Measurements from ENCODE around the gene PHAF1. TPM values are rescaled to one million over a fixed set of nuclear protein-coding genes. Genes with fewer than 3 reads are reported as not detected.
A peak's percentile ranks its signal among the peaks of the same experiment; 100 is the strongest.

PHAF1 gene
- total and polyA plus RNA-seq, 9 of the 15 experiments (the other 6 are each of a cell fraction or from before 2014, with no cell fraction given): 5.1 to 25.4 (median 13.8) TPM

GRCh38 chr16:67170168-67170948 lies 60.6 kb downstream of the PHAF1 start, which contains the start of gene NOL3:
TSS of gene NOL3 (plus strand) at chr16:67170538.
- H3K9ac ChIP-seq (ENCODE audit: insufficient read depth in 1 of 2, low read depth in 2 of 2, low read length in 2 of 2): peak within 1 kb of the TSS; percentile 69 to 85
- H3K4me2 ChIP-seq (ENCODE audit: insufficient read depth, low read length): peak within 1 kb of the TSS; percentile 92
- H3K4me1 ChIP-seq (replicated peaks in 1 of 2; ENCODE audit: control insufficient read depth in 2 of 2, insufficient read depth in 2 of 2, low read length in 2 of 2): peaks cover 20 to 62% of the 10 kb centered on the region in 2 experiments; a peak in 4 of 5 replicates
- no peaks in the 10 kb centered on the region for H3K27me3 ChIP-seq (ENCODE audit: control insufficient read depth in 2 of 2, insufficient read depth in 2 of 2, low read length in 2 of 2)
- H3K36me3 ChIP-seq (ENCODE audit: control insufficient read depth, insufficient read depth, low read length): peaks cover 8% of the 10 kb centered on the region; the same call in 2 of the 3 replicates
- POLR2A ChIA-PET: interaction anchor here (0.5 to 1.2 kb wide), 5 partner anchors 10 to 611 kb away, joined by 3 to 5 read pairs (median 4); partner anchors contain the start of gene NAE1
- H3K9me3 ChIP-seq (replicated peaks; ENCODE audit: control insufficient read depth, insufficient read depth, low read depth, low read length): no peaks in the 10 kb centered on the region
- BruUV-seq (replicated peaks): no TSS peak
- CTCF ChIA-PET (ENCODE audit: low intra/inter-chr PET ratio): no interaction called here
- WGBS (ENCODE audit: insufficient coverage, low coverage, missing lambda C conversion rate): 4% methylated on average over 4 of the region's 50 CpGs
- FAIRE-seq: peak; percentile 48
- ATAC-seq: peak; percentile 90
- in situ Hi-C loops (cut with MboI): loop anchor here (25.0 kb wide), 1 partner anchor 208 kb away; the partner anchor contains the start of gene CES3
- no peaks in the 10 kb centered on the region for H4K20me1 ChIP-seq (replicated peaks; ENCODE audit: control insufficient read depth, insufficient read depth, low read length)
- H3K4me3 ChIP-seq: peak within 1 kb of the TSS; percentile 36
- no peaks in the 10 kb centered on the region for H3K79me2 ChIP-seq (ENCODE audit: control insufficient read depth, insufficient read depth, low read length)
- peak within 1 kb of the TSS; percentile 68 for H3K27ac ChIP-seq (ENCODE audit: extremely low read depth, low read depth, low read length)
- intact Hi-C loops (cut with micrococcal nuclease): no loop called here
- H2AFZ ChIP-seq (ENCODE audit: low read depth, low read length): peak within 1 kb of the TSS; percentile 82
- no peaks in the 10 kb centered on the region for H3K9me1 ChIP-seq (ENCODE audit: control insufficient read depth, insufficient read depth, low read length)
- peak; percentile 87 to 94 (median 91) for DNase-seq (ENCODE audit: extremely low read depth in 1 of 4, low spot score in 3 of 4)
- TF ChIP-seq NFIC (IDR thresholded peaks at IDR 0.05) (0 out of 2 replicates have a peak, but pooled peaks have one; percentile 8), ERF (CRISPR knock-in tag; IDR thresholded peaks at IDR 0.05) (0 out of 2 replicates have a peak, but pooled peaks have one; percentile 59), RFX5 (IDR thresholded peaks at IDR 0.05; ENCODE audit: low read depth, low read length) (no peak), WHSC1 (IDR thresholded peaks at IDR 0.05; ENCODE audit: low read length) (no peak), NBN (IDR thresholded peaks at IDR 0.05; ENCODE audit: low read depth) (no peak), ZNF316 (IDR thresholded peaks at IDR 0.05) (peak; percentile 75)
- TF ChIP-seq, protein P1, sequence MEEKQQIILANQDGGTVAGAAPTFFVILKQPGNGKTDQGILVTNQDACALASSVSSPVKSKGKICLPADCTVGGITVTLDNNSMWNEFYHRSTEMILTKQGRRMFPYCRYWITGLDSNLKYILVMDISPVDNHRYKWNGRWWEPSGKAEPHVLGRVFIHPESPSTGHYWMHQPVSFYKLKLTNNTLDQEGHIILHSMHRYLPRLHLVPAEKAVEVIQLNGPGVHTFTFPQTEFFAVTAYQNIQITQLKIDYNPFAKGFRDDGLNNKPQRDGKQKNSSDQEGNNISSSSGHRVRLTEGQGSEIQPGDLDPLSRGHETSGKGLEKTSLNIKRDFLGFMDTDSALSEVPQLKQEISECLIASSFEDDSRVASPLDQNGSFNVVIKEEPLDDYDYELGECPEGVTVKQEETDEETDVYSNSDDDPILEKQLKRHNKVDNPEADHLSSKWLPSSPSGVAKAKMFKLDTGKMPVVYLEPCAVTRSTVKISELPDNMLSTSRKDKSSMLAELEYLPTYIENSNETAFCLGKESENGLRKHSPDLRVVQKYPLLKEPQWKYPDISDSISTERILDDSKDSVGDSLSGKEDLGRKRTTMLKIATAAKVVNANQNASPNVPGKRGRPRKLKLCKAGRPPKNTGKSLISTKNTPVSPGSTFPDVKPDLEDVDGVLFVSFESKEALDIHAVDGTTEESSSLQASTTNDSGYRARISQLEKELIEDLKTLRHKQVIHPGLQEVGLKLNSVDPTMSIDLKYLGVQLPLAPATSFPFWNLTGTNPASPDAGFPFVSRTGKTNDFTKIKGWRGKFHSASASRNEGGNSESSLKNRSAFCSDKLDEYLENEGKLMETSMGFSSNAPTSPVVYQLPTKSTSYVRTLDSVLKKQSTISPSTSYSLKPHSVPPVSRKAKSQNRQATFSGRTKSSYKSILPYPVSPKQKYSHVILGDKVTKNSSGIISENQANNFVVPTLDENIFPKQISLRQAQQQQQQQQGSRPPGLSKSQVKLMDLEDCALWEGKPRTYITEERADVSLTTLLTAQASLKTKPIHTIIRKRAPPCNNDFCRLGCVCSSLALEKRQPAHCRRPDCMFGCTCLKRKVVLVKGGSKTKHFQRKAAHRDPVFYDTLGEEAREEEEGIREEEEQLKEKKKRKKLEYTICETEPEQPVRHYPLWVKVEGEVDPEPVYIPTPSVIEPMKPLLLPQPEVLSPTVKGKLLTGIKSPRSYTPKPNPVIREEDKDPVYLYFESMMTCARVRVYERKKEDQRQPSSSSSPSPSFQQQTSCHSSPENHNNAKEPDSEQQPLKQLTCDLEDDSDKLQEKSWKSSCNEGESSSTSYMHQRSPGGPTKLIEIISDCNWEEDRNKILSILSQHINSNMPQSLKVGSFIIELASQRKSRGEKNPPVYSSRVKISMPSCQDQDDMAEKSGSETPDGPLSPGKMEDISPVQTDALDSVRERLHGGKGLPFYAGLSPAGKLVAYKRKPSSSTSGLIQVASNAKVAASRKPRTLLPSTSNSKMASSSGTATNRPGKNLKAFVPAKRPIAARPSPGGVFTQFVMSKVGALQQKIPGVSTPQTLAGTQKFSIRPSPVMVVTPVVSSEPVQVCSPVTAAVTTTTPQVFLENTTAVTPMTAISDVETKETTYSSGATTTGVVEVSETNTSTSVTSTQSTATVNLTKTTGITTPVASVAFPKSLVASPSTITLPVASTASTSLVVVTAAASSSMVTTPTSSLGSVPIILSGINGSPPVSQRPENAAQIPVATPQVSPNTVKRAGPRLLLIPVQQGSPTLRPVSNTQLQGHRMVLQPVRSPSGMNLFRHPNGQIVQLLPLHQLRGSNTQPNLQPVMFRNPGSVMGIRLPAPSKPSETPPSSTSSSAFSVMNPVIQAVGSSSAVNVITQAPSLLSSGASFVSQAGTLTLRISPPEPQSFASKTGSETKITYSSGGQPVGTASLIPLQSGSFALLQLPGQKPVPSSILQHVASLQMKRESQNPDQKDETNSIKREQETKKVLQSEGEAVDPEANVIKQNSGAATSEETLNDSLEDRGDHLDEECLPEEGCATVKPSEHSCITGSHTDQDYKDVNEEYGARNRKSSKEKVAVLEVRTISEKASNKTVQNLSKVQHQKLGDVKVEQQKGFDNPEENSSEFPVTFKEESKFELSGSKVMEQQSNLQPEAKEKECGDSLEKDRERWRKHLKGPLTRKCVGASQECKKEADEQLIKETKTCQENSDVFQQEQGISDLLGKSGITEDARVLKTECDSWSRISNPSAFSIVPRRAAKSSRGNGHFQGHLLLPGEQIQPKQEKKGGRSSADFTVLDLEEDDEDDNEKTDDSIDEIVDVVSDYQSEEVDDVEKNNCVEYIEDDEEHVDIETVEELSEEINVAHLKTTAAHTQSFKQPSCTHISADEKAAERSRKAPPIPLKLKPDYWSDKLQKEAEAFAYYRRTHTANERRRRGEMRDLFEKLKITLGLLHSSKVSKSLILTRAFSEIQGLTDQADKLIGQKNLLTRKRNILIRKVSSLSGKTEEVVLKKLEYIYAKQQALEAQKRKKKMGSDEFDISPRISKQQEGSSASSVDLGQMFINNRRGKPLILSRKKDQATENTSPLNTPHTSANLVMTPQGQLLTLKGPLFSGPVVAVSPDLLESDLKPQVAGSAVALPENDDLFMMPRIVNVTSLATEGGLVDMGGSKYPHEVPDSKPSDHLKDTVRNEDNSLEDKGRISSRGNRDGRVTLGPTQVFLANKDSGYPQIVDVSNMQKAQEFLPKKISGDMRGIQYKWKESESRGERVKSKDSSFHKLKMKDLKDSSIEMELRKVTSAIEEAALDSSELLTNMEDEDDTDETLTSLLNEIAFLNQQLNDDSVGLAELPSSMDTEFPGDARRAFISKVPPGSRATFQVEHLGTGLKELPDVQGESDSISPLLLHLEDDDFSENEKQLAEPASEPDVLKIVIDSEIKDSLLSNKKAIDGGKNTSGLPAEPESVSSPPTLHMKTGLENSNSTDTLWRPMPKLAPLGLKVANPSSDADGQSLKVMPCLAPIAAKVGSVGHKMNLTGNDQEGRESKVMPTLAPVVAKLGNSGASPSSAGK (IDR thresholded peaks at IDR 0.05): 0 out of 2 replicates have a peak, but pooled peaks have one; percentile 37
- TF ChIP-seq, protein P2, sequence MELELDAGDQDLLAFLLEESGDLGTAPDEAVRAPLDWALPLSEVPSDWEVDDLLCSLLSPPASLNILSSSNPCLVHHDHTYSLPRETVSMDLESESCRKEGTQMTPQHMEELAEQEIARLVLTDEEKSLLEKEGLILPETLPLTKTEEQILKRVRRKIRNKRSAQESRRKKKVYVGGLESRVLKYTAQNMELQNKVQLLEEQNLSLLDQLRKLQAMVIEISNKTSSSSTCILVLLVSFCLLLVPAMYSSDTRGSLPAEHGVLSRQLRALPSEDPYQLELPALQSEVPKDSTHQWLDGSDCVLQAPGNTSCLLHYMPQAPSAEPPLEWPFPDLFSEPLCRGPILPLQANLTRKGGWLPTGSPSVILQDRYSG (tag; conservative IDR thresholded peaks at IDR 0.05; ENCODE audit: low read depth): no peak

Data from K562 (cell line).